Measurements from ENCODE around the gene GMDS.

- TF ChIP-seq EZH2phosphoT487 (IDR thresholded peaks at IDR 0.05; ENCODE audit: unreplicated experiment) (no peak), ZNF331 (CRISPR knock-in tag; IDR thresholded peaks at IDR 0.05; ENCODE audit: low read depth) (no peak), NANOG (IDR thresholded peaks at IDR 0.05; ENCODE audit: borderline replicate concordance) (no peak), REST (IDR thresholded peaks at IDR 0.05; ENCODE audit: unreplicated experiment) (no peak), CTCF (conservative IDR thresholded peaks at IDR 0.05; ENCODE audit: low read depth in 2 of 2) (no peak), EZH2 (IDR thresholded peaks at IDR 0.05; ENCODE audit: low read depth, unreplicated experiment) (no peak), POLR2AphosphoS5 (IDR thresholded peaks at IDR 0.05; ENCODE audit: low read depth) (no peak), JUNB (IDR thresholded peaks at IDR 0.05; ENCODE audit: unreplicated experiment) (no peak), ETS1 (IDR thresholded peaks at IDR 0.05) (no peak), CREB1 (CRISPR knock-in tag; IDR thresholded peaks at IDR 0.05; ENCODE audit: low read depth) (no peak), ZNF114 (CRISPR knock-in tag; IDR thresholded peaks at IDR 0.05) (no peak), STAT1 (IDR thresholded peaks at IDR 0.05; ENCODE audit: unreplicated experiment) (no peak)
Measured at GRCh38 chr6:2242311-2242710, 3.1 kb downstream of the GMDS start.
